CD4-positive, alpha-beta T cell (primary cell): ENCODE data around the gene MAP3K5. TPM values are rescaled to one million over a fixed set of nuclear protein-coding genes. Genes with fewer than 3 reads are reported as not detected.

Experiments used
- ATAC-seq: fragments of 200-7000 bp; cut with Tn5 transposase; one replicate; pipeline ENCODE4 v1.10.0; 2022; ENCODE audit warnings: mild to moderate bottlenecking; ENCODE audit not compliant: poor library complexity
- CTCF ChIA-PET: fragments of 350-600 bp; sonication (Branson Sonifier 250); formaldehyde crosslinking; loops from one replicate; lab custom pipeline; 2021; ENCODE audit warnings: antibody characterized with exemption, inconsistent platforms; lab: Charles Lee
- POLR2A ChIA-PET: fragments of 350-600 bp; sonication (Branson Sonifier 250); formaldehyde crosslinking; loops from one replicate; lab custom pipeline; 2021; ENCODE audit warnings: antibody characterized with exemption, inconsistent platforms; lab: Charles Lee
- DNase-seq, 14 experiments: peaks; one replicate each; pipeline ENCODE4 v3.0.0-alpha.2; 2013 to 2020; ENCODE audit warnings: mixed read lengths in 2 of 14
- H3K27ac ChIP-seq, 2 donors: one replicate each; pipeline versions ENCODE4 v1.5.1 to v1.7.0; 2013; ENCODE audit warnings: low read length in 2 of 2, low read depth in 1 of 2, mild to moderate bottlenecking in 1 of 2
- H3K27me3 ChIP-seq, 2 experiments: 1 replicate in 1 of 2; 2 replicates in 1 of 2; pipeline versions ENCODE4 v1.6.1 to v1.7.0; 2013; ENCODE audit warnings: low read length in 2 of 2, control low read depth in 1 of 2, mild to moderate bottlenecking in 1 of 2, moderate library complexity in 1 of 2; ENCODE audit not compliant: insufficient read depth in 2 of 2, control insufficient read depth in 1 of 2
- H3K36me3 ChIP-seq: one replicate; pipeline ENCODE4 v1.6.1; 2013; ENCODE audit warnings: low read length, control low read depth; ENCODE audit not compliant: insufficient read depth
- H3K4me1 ChIP-seq: one replicate; pipeline ENCODE4 v1.6.1; 2013; ENCODE audit warnings: low read length, control low read depth; ENCODE audit not compliant: insufficient read depth
- H3K4me3 ChIP-seq: one replicate; pipeline ENCODE4 v1.5.1; 2013; ENCODE audit warnings: mild to moderate bottlenecking, low read length, moderate library complexity
- H3K9me3 ChIP-seq, 2 experiments: 1 replicate in 1 of 2; 2 replicates in 1 of 2; pipeline versions ENCODE4 v1.6.1 to v1.7.0; 2013; ENCODE audit warnings: low read length in 2 of 2, mild to moderate bottlenecking in 2 of 2, control low read depth in 1 of 2, moderate library complexity in 1 of 2; ENCODE audit not compliant: control insufficient read depth in 1 of 2, insufficient read depth in 1 of 2
- H3K27ac Mint-ChIP-seq: one replicate; pipeline ENCODE4 v1.8.0; 2020; ENCODE audit warnings: mixed read lengths
- H3K27me3 Mint-ChIP-seq: one replicate; pipeline ENCODE4 v1.8.0; 2021; ENCODE audit warnings: mixed read lengths
- H3K36me3 Mint-ChIP-seq: one replicate; pipeline ENCODE4 v1.8.0; 2021; ENCODE audit warnings: low read depth, mixed read lengths
- H3K4me1 Mint-ChIP-seq: one replicate; pipeline ENCODE4 v1.8.0; 2021; ENCODE audit warnings: low read depth, mixed read lengths
- H3K4me3 Mint-ChIP-seq: one replicate; pipeline ENCODE4 v1.8.0; 2020; ENCODE audit warnings: mild to moderate bottlenecking, mixed read lengths
- H3K9me3 Mint-ChIP-seq: one replicate; pipeline ENCODE4 v1.8.0; 2020; ENCODE audit warnings: mixed read lengths
- intact Hi-C, 2 experiments: fragments of 100-400 bp; cut with DNase I in 1 of 2; cut with micrococcal nuclease in 1 of 2; formaldehyde crosslinking; loops; one replicate each; pipeline versions ENCODE4 v1.15.1 to v1.9.0; 2023 to 2025; cut with DNase I, micrococcal nuclease
- total RNA-seq, 174 experiments: library from RNA in 2 of 174; stranded (reverse) in 2 of 174; gene quantifications; one replicate each; pipeline ENCODE4 v1.2.3 and lab custom pipeline; 2021 to 2026
- TF ChIP-seq, protein P1 (sequence below): fragments of 200-600 bp; IDR thresholded peaks from one replicate; pipeline ENCODE4 v1.8.0; 2022; ENCODE audit warnings: antibody characterized with exemption, mild to moderate bottlenecking

MAP3K5 gene
- total RNA-seq, 2 experiments from 2014 or later, result 12.9 to 14.1 TPM

DNA sequence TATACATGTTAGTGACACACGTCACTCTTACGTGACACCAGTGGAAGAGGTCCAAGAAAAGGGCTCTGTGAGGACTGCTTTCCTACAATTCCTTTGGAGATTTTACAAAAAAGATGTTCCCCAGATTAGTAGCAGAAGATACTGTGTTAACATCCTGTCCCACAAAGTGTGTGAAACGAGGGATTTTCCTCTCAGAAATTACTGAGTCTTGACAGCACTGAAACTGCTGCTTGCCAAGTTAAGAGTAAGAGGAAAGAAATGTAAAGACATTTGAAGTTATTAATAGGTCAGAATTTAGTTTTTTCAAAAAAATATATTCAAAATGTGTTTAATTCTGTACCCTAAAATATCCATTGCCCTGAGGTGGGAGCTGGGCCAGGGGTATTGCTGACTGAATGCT is 183.3 kb downstream of the MAP3K5 start:
- H3K9me3 ChIP-seq, result no peaks in the 10 kb centered on the region
- intact Hi-C loops, result loop anchor here (1.0 to 5.0 kb wide), 2 partner anchors 184 to 318 kb away; no protein-coding TSS in a partner anchor
- H3K36me3 ChIP-seq, result peaks cover 50% of the 10 kb centered on the region
- Mint-ChIP-seq H3K9me3 (no peaks in the 10 kb centered on the region), H3K4me3 (no peak overlapping the region), H3K27me3 (no peaks in the 10 kb centered on the region), H3K4me1 (no peaks in the 10 kb centered on the region), H3K27ac (no peak overlapping the region), H3K36me3 (peaks cover 53% of the 10 kb centered on the region)
- TF ChIP-seq, protein P1, sequence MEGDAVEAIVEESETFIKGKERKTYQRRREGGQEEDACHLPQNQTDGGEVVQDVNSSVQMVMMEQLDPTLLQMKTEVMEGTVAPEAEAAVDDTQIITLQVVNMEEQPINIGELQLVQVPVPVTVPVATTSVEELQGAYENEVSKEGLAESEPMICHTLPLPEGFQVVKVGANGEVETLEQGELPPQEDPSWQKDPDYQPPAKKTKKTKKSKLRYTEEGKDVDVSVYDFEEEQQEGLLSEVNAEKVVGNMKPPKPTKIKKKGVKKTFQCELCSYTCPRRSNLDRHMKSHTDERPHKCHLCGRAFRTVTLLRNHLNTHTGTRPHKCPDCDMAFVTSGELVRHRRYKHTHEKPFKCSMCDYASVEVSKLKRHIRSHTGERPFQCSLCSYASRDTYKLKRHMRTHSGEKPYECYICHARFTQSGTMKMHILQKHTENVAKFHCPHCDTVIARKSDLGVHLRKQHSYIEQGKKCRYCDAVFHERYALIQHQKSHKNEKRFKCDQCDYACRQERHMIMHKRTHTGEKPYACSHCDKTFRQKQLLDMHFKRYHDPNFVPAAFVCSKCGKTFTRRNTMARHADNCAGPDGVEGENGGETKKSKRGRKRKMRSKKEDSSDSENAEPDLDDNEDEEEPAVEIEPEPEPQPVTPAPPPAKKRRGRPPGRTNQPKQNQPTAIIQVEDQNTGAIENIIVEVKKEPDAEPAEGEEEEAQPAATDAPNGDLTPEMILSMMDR, result no peak
- peaks cover 2% of the 10 kb centered on the region for H3K4me1 ChIP-seq
- DNase-seq, result no peak
- no peak for ATAC-seq
- no peak overlapping the region for H3K27ac ChIP-seq
- no peaks in the 10 kb centered on the region for H3K27me3 ChIP-seq
- ChIA-PET CTCF (interaction anchor here (1.6 kb wide), 1 partner anchor 27 kb away, joined by 3 read pairs; no protein-coding TSS in a partner anchor), POLR2A (interaction anchor here (0.6 kb wide), 1 partner anchor 183 kb away, joined by 4 read pairs; the partner anchor contains the start of gene MAP3K5)
- no peak overlapping the region for H3K4me3 ChIP-seq

DNA sequence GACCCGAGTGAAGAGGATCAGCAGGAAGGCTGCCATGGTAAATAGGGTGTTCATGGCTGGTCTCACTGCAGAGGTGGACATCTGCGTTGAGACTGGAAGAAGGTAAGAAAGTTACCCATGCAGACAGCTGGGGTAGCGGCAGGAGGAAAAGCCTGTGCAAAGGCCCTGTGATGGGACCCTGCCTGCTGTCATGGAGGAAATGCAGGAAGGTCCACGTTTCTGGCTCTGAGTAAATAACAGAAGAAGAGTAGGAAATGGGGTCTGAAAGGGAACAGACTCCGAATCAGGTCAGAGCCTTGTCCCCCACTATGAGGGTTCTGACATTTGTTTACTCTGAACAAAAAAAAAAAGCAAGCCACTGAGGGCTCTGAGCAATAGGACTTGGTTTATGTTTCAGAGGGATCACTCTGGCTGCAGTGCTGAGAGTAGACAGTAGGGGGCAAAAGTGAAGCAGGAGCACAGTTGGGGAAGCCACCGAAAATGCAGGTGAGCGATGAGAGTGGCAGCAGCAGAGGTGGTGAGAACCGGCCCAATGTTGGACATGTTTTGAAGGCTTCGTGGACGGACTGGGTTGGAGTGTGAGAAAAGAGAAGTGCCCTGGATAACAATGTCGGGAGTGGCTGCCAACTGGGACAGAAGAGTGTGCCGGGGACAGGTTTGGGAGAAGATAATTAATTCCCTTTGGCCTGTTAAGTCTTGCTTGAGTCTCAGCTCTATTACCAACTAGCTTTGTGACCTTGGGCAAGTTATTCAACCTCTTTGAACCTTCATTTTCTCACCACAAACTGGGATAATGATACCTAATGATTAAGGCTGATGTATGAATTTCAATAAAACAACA is 184.1 kb downstream of the MAP3K5 start:
- Mint-ChIP-seq H3K27ac (no peak overlapping the region), H3K36me3 (peaks cover 53% of the 10 kb centered on the region)
- POLR2A ChIA-PET, result interaction anchor here (0.6 kb wide), 1 partner anchor 184 kb away, joined by 4 read pairs; the partner anchor contains the start of gene MAP3K5

DNA sequence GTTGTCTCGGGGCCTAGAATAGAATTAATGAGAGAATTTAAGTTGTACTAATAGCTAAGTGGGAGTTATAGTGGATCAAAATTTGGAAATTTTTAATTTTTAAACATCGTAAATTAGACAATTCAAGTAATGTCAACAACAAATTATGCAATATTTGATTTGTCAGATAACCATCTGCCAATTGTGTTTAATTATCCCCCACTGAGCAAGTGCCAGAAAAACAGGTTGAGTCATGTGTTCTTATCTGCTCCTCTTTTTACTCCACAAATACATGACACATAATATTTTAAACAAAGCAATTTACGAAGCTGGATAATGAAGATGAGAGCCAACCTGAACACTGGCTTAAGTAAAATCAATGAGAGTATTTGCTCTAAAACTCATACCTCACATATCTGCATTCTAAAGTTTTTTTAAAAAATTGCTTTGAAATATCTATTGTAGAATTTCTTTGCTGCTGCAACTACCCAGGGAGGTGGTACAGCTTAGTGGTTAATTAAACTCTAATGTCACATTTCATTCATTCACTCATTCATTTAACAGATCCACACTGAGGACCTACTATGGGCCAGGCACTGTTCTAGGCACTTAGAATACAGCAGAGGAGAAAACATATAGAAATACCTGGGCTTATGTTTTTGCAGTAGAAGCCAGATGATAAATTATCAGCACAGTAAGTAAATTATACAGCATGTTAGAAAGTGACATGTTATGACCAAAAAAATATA is 184.9 kb downstream of the MAP3K5 start:
- ATAC-seq, result no peak
- Histone ChIP-seq H3K27me3 (no peaks in the 10 kb centered on the region), H3K4me1 (peaks cover 2% of the 10 kb centered on the region), H3K27ac (no peak overlapping the region), H3K4me3 (no peak overlapping the region), H3K36me3 (peaks cover 44% of the 10 kb centered on the region), H3K9me3 (no peaks in the 10 kb centered on the region)
- no peak overlapping the region for H3K4me3 Mint-ChIP-seq
- DNase-seq, result no peak
- no peaks in the 10 kb centered on the region for H3K9me3 Mint-ChIP-seq
- POLR2A ChIA-PET, result no interaction called here
- TF ChIP-seq, protein P1, result no peak
- no peak overlapping the region for H3K27ac Mint-ChIP-seq
- intact Hi-C loops, result loop anchor here in 1 of 2 experiments (5.0 kb wide), 1 partner anchor 320 kb away; no protein-coding TSS in a partner anchor
- H3K36me3 Mint-ChIP-seq, result peaks cover 51% of the 10 kb centered on the region
- no peaks in the 10 kb centered on the region for H3K4me1 Mint-ChIP-seq
- CTCF ChIA-PET, result interaction anchor here (1.6 kb wide), 2 partner anchors 26 to 185 kb away, joined by 3 to 10 read pairs; partner anchors contain the start of gene MAP3K5
- H3K27me3 Mint-ChIP-seq, result no peaks in the 10 kb centered on the region

More for the DNA sequence above, 184.1 kb downstream of the MAP3K5 start:
- H3K9me3 Mint-ChIP-seq, result no peaks in the 10 kb centered on the region
- DNase-seq (peak; percentile 60 to 85 (median 74)), ATAC-seq (peak; percentile 99)
- Histone ChIP-seq H3K27me3 (no peaks in the 10 kb centered on the region), H3K4me1 (peaks cover 2% of the 10 kb centered on the region), H3K36me3 (peaks cover 48% of the 10 kb centered on the region), H3K9me3 (no peaks in the 10 kb centered on the region), H3K4me3 (no peak overlapping the region), H3K27ac (no peak overlapping the region)
- no peaks in the 10 kb centered on the region for H3K27me3 Mint-ChIP-seq
- intact Hi-C loops, result loop anchor here (1.0 to 5.0 kb wide), 2 partner anchors 185 to 319 kb away; no protein-coding TSS in a partner anchor
- TF ChIP-seq, protein P1, result peak; percentile 82
- H3K4me3 Mint-ChIP-seq, result no peak overlapping the region
- H3K4me1 Mint-ChIP-seq, result no peaks in the 10 kb centered on the region
- CTCF ChIA-PET, result interaction anchor here (1.6 kb wide), 2 partner anchors 26 to 184 kb away, joined by 3 to 10 read pairs; partner anchors contain the start of gene MAP3K5
